NCI-H2107 (cell line): ENCODE results near the gene IL1RL2.

ENCODE experiments used
- DNase-seq: peaks from one replicate; lab custom pipeline; 2025; lab: John Stamatoyannopoulos, UW

IL1RL2 gene

GRCh38 chr2:102186791-102187495 is at the start of gene IL1RL2:
Gene IL1RL2, plus strand, starts transcription at chr2:102187023. Its CDS starts 845 bp downstream, at chr2:102187868.
- DNase-seq, result no peak

DNA sequence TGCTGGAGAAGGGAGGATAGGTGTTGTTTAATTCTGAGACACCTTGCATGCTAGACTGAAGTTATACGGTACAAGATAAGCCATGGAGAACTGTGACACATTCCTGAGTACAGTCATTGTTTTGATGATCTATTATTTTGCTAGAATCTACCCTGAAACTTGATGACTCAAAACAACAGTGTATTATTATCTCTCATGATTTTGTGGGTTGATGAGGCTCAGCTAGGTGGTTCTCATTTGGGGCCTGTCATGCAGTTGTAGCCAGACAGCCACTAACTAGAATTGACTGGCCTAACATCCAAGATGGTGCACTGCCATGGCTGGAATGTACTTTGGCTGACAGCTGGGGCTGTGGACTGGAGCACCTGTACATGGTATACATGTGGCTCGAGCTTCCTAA is 49.7 kb upstream of the IL1RL2 start:
- no peak for DNase-seq

- DNase-seq, result no peak
Measured at GRCh38 chr2:102138331-102138730, 48.5 kb upstream of the IL1RL2 start.

GRCh38 chr2:102139851-102140250 is 47.0 kb upstream of the IL1RL2 start:
- no peak for DNase-seq

GRCh38 chr2:102140377-102140776 is 46.4 kb upstream of the IL1RL2 start:
- no peak for DNase-seq

DNA sequence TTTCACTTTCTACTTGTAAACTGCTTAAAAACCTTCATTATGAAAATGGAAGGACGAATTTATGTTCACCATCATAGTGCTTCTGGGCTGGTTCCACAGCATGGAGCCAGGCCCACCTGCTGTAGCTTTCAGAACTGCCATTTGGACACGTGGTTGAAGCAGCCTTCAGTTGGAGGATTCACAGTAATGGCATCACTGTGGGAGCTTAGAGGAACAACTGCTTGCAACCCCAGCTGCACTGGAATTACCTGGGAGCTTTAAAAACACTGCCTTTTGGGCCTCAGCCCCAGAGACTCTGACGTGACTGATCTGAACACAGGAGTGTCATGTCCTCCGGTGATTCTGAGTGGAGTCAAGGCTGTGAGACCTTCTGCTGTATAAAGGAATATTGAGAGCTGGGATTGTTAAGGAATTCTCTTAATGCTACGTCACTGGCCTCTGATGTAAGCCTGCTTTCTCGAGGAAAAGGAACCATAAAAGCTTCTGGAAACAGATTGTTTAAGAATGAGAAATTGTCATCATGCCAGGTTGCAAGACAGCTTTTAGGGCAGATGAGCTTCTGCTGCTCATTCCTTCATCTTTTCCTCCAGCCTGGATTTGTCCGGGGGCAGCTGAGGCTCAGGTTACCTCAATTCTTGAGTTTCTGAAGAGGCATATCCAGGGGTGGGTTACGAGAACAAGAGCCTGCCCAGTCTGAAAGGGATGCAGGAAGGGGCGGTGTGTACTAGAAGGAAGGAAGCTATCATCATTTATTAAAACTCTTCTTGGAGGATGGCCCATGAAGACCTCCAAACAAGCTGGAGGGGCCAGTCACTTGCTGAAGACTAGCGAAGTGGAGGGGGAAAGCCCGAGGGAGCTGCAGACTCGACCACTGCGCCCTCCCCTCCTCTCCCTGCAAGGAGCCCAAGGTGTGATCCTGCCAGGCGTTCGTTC is 45.5 kb upstream of the IL1RL2 start:
- DNase-seq, result no peak

DNA sequence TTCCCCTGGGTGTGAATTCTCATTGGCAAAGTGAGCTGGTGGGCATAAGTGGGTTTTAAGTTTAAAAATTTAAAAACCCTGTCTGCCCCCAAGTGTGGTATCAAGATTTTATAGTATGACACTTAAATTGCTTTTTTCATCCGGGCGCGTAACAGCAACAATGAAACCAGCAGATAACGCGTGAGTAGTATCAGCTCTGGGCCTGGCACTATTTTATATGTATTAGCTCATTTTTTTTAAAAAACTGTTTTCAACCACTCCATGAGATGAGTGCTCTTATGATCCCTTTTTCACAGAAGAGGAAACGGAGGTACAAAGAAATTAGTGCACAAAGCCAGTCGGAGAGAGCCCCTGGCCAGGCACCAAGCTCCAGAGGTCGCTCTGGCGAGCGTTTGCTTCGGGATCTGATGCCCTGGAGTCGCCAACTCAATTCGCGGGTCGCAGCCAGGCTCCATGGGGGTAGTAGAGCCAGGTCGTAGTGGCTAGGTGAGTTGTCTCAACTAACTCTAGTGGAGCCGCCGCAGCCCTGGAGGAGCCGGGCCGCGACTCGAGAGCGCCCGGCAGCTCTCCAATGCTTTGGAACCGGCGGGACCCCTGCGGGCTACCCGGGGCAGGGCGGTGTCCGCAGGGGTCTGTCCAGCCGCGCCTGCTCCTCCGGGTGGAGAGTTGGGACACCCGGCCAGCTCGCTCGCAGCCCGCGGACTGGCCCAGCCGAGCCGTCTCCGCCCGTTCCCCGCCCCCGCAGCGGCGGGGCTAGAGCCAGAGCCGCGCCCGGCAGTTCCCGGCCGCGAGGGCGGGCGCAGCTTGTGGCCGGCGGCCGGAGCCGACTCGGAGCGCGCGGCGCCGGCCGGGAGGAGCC is 44.6 kb upstream of the IL1RL2 start, which contains the start of gene IL1R1:
Gene IL1R1, plus strand, starts transcription at position 777 of the 859 bp plus-strand sequence. CDS start 14,979 bp downstream, outside the sequence.
- DNase-seq, result no peak

GRCh38 chr2:102142829-102143449 is 43.9 kb upstream of the IL1RL2 start:
- no peak for DNase-seq

- no peak for DNase-seq
Measured at GRCh38 chr2:102143450-102143985, 43.3 kb upstream of the IL1RL2 start.

- no peak for DNase-seq
Measured at GRCh38 chr2:102144128-102144527, 42.7 kb upstream of the IL1RL2 start.

- DNase-seq, result no peak
Measured at GRCh38 chr2:102145107-102145506, 41.7 kb upstream of the IL1RL2 start.

GRCh38 chr2:102145934-102146333 is 40.9 kb upstream of the IL1RL2 start:
- no peak for DNase-seq

DNA sequence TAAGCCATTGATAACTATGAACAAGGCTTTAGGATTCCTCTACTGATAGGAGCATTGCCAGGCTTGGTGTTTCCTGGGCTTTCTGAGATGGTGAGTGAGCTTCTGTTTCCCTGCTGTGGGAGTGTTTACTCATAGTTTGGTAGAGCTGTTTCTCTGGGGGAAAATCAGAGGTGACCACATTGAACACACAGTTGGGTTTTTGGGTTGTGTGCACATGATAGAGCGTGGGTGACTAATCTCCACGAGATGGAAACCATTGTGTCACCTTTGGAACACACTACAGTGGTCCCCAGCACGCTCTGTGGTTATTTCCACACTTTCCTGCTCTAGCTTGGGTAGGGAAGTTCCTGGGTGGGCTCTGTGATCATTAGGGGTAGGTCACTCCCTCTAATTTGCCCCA is 38.9 kb upstream of the IL1RL2 start:
- DNase-seq, result no peak

DNA sequence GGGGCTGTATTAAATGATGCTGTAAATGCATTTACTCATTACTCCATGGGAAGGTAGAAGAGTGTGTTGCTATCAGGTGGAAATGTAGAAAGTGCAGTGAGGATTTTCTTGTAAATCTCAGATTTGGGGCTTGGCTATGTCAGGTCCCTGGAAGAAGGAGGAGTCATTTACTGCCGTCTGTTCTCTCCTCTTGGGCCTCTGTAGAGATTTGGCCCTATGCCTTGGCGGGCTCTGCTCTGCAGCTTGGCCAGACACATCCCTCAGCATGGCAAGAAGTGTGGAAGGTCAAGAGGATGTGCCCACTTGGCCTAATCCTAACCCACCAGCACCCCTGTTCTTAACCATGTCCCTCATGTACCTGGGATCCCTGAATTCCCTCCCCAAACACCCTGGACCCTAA is 37.6 kb upstream of the IL1RL2 start:
- no peak for DNase-seq

- DNase-seq, result no peak
Measured at GRCh38 chr2:102149644-102150455, 37.0 kb upstream of the IL1RL2 start.

- no peak for DNase-seq
Measured at GRCh38 chr2:102154364-102154763, 32.5 kb upstream of the IL1RL2 start.

- DNase-seq, result no peak
Measured at GRCh38 chr2:102154946-102155702, 31.7 kb upstream of the IL1RL2 start.

DNA sequence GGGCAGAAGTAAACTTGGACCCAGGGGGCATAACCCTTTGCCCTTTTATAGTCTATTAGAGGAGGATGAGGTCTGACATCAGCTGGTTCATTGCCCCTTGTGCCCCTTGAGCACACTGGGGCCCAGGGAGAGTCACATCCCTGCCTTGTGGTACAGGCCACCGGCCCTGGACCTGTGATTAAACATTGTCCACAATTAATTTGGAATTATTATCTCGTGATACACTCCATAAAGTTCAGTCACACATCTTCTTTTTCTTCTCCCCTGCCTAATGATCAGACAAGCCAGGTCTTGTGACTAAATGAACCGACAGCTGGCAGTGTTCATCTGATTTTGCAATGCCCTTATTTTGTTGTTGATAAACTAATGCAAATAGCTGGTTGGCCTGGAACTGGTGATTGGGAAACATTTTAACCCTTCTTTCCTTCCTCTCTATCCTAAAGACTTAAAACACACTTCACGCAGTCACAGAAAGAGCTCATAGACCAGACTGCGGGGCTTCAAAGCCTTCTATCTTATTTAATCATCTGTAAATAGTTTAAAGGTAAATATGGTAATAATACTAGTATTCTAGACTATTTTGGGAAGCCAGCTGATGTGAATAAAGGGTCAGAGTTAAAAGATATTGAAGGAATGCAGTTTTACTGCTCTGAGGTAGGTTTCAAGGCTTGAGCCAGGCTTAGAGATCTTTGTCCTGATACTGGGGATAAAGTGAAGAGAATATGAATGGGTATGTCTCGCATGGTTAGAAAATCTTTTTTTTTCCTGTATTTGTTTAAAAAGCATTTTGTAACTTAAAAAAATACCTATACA is 30.9 kb upstream of the IL1RL2 start:
- no peak for DNase-seq
